Natural killer cell (primary cell): ENCODE measurements around the gene HTRA3. TPM values are rescaled to one million over a fixed set of nuclear protein-coding genes. Genes with fewer than 3 reads are reported as not detected.

Experiments
- ATAC-seq, 3 donors: fragments of 150-1000 bp in 2 of 3; fragments of 200-7000 bp in 1 of 3; cut with Tn5 transposase; 1 replicate in 1 of 3; 2 replicates in 2 of 3; pipeline ENCODE4 v1.10.0; 2021; ENCODE audit warnings: mild to moderate bottlenecking in 2 of 3, moderate library complexity in 2 of 3
- DNase-seq, 2 donors: peaks; one replicate each; pipeline versions ENCODE4 v3.0.0 to v3.0.0-alpha.2; 2013 to 2021; ENCODE audit warnings: mixed read lengths in 1 of 2
- H3K27ac ChIP-seq: one replicate; pipeline ENCODE4 v1.5.1; 2013; ENCODE audit warnings: mild to moderate bottlenecking, low read length
- H3K27me3 ChIP-seq: one replicate; pipeline ENCODE4 v1.6.1; 2013; ENCODE audit warnings: low read length; ENCODE audit not compliant: control insufficient read depth, insufficient read depth
- H3K36me3 ChIP-seq: one replicate; pipeline ENCODE4 v1.6.1; 2013; ENCODE audit warnings: low read length; ENCODE audit not compliant: control insufficient read depth, insufficient read depth
- H3K4me1 ChIP-seq: one replicate; pipeline ENCODE4 v1.6.1; 2013; ENCODE audit warnings: low read length; ENCODE audit not compliant: control insufficient read depth, insufficient read depth
- H3K4me3 ChIP-seq: one replicate; pipeline ENCODE4 v1.5.1; 2013; ENCODE audit warnings: low read length
- H3K9me3 ChIP-seq: one replicate; pipeline ENCODE4 v1.6.1; 2013; ENCODE audit warnings: low read length; ENCODE audit not compliant: control insufficient read depth, insufficient read depth
- H3K27ac Mint-ChIP-seq, 2 donors: one replicate each; pipeline ENCODE4 v1.8.0; 2022; ENCODE audit warnings: mild to moderate bottlenecking in 2 of 2, mixed read lengths in 2 of 2, moderate library complexity in 1 of 2
- H3K27me3 Mint-ChIP-seq, 2 donors: one replicate each; pipeline ENCODE4 v1.8.0; 2022; ENCODE audit warnings: low read depth in 2 of 2, mixed read lengths in 2 of 2
- H3K36me3 Mint-ChIP-seq: one replicate; pipeline ENCODE4 v1.8.0; 2022; ENCODE audit warnings: mixed read lengths
- H3K4me1 Mint-ChIP-seq, 2 donors: one replicate each; pipeline ENCODE4 v1.8.0; 2022; ENCODE audit warnings: mixed read lengths in 2 of 2
- H3K4me3 Mint-ChIP-seq: one replicate; pipeline ENCODE4 v1.8.0; 2022; ENCODE audit warnings: mild to moderate bottlenecking, moderate library complexity, mixed read lengths
- H3K9me3 Mint-ChIP-seq, 2 donors: one replicate each; pipeline ENCODE4 v1.8.0; 2022; ENCODE audit warnings: mixed read lengths in 2 of 2
- WGBS: methylation state at CpG from one replicate; pipeline ENCODE4 v1.1.7; 2013; ENCODE audit warnings: missing lambda C conversion rate; ENCODE audit not compliant: insufficient coverage; 5-methylcytosine and 5-hydroxymethylcytosine counted together
- intact Hi-C: fragments of 100-400 bp; cut with micrococcal nuclease; formaldehyde crosslinking; loops from one replicate; pipeline ENCODE4 v1.14.2; 2022
- total RNA-seq, 4 donors: library from RNA; stranded (reverse); fragments of 120-200 nt in 1 of 4; gene quantifications; one replicate each; pipeline versions ENCODE4 v1.2.3 to v1.2.4, GENCODE V29; 2013 to 2022
- TF ChIP-seq, protein P1 (sequence below): fragments of 200-600 bp; IDR thresholded peaks from one replicate; pipeline ENCODE4 v1.8.0; 2022; ENCODE audit warnings: antibody characterized with exemption

The HTRA3 gene
- total RNA-seq, 3 donors from 2014 or later (not counting 1 experiment from before 2014, with no cell fraction given), result not detected

DNA sequence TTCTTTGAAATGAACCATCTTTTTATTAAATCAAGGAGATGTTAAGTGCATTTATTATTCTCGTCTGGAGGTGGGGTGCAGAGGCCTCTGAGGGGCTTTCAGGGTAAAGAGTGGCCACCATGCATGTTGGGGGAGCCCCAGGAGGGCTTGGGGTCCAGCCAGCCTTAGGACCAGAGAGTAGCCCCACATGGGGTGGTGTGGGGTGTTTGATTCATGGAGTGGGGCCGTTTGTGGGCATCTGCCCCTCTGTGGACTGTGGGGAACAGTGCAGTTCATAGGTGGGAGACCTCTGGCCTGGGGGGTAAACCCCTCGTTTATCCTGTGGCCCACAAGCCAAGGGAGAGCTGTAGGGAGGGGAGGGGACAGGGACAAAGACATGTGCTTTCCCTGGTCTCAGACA is 26.9 kb downstream of the HTRA3 start:
- Mint-ChIP-seq H3K27me3 (peaks cover 0 to 4% of the 10 kb centered on the region in 2 donors), H3K36me3 (no peaks in the 10 kb centered on the region), H3K4me3 (no peak overlapping the region), H3K9me3 (peaks cover 5 to 7% of the 10 kb centered on the region in 2 donors), H3K4me1 (no peaks in the 10 kb centered on the region), H3K27ac (no peak overlapping the region)
- Histone ChIP-seq H3K27ac (no peak overlapping the region), H3K36me3 (no peaks in the 10 kb centered on the region), H3K9me3 (no peaks in the 10 kb centered on the region), H3K27me3 (no peaks in the 10 kb centered on the region), H3K4me3 (no peak overlapping the region), H3K4me1 (no peaks in the 10 kb centered on the region)
- TF ChIP-seq, protein P1, sequence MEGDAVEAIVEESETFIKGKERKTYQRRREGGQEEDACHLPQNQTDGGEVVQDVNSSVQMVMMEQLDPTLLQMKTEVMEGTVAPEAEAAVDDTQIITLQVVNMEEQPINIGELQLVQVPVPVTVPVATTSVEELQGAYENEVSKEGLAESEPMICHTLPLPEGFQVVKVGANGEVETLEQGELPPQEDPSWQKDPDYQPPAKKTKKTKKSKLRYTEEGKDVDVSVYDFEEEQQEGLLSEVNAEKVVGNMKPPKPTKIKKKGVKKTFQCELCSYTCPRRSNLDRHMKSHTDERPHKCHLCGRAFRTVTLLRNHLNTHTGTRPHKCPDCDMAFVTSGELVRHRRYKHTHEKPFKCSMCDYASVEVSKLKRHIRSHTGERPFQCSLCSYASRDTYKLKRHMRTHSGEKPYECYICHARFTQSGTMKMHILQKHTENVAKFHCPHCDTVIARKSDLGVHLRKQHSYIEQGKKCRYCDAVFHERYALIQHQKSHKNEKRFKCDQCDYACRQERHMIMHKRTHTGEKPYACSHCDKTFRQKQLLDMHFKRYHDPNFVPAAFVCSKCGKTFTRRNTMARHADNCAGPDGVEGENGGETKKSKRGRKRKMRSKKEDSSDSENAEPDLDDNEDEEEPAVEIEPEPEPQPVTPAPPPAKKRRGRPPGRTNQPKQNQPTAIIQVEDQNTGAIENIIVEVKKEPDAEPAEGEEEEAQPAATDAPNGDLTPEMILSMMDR, result no peak
- intact Hi-C loops, result no loop called here
- DNase-seq (no peak), ATAC-seq (no peak)
- 57% methylated on average over 3 of the region's 3 CpGs for WGBS

DNA sequence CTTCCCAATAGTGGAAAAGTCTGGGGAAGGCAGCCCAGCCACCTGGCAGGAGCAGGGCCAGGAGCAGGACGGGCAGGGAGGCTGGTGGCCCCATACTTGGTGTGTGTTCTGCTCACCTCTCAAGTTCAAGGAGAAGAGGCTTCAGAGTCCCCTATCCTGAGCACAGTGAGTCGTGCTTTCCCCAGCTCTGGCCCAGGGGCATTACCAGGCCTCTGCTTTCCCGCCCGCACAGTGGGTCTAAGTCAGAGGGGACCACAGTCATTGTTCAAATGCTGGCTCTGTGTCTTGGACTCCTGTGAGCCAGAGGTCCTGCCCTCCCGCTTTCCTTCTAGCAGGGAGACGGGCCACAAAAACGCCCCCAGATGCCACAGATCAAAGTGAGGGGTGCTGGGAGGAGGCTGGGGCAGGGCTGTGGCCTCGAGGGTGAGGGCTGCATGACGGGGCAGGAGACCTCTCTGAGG is 27.6 kb downstream of the HTRA3 start:
- Histone ChIP-seq H3K9me3 (no peaks in the 10 kb centered on the region), H3K4me3 (no peak overlapping the region), H3K27me3 (no peaks in the 10 kb centered on the region), H3K36me3 (no peaks in the 10 kb centered on the region), H3K4me1 (no peaks in the 10 kb centered on the region), H3K27ac (no peak overlapping the region)
- H3K27ac Mint-ChIP-seq, result no peak overlapping the region
- 73% methylated on average over 9 of the region's 9 CpGs for WGBS
- TF ChIP-seq, protein P1, result no peak
- DNase-seq (no peak), ATAC-seq (no peak)
- no peak overlapping the region for H3K4me3 Mint-ChIP-seq
- H3K36me3 Mint-ChIP-seq, result no peaks in the 10 kb centered on the region
- intact Hi-C loops, result no loop called here
- peaks cover 0 to 7% of the 10 kb centered on the region in 2 donors for H3K27me3 Mint-ChIP-seq
- H3K9me3 Mint-ChIP-seq, result peaks cover 5 to 7% of the 10 kb centered on the region in 2 donors
- H3K4me1 Mint-ChIP-seq, result no peaks in the 10 kb centered on the region

DNA sequence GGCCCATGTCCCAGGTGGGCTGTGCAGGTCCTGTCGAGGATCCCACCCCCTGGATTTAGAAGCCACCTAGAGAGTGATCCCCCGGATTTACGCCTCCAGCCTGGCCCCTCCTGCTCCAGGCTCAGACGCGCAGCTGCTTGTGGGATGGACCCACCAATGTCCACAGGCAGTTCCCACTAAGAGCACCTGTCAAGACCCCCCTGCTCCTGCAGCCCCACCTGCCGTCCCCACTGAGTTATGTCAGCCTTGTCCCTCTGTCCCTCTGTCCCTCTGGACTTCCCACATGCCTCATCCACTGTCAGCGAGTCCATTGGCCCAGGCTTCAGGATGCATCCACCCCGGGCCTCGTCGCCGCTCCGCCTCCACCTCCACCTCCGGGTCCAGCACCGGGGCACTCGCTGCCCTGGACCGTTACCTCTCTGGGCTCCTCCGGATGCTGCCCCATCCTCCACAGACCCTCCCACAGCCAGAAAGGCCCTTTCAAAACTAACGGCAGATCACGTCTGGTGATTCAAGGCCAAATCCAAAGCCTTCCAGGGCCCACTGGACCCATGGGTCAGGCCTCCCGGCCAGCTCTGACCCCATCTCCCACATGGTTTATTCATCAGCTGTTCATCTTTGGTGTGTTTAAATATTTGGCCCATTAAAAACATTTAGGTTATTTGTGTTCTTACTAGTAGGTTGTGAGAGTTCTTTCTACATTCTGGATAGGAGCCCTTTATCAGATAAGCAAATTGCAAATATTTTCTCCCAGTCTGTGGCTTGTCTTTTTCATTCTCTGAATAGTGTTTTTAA is 28.3 kb downstream of the HTRA3 start:
- Mint-ChIP-seq H3K36me3 (no peaks in the 10 kb centered on the region), H3K27me3 (peaks cover 4 to 7% of the 10 kb centered on the region in 2 donors), H3K4me3 (no peak overlapping the region), H3K27ac (no peak overlapping the region), H3K4me1 (no peaks in the 10 kb centered on the region), H3K9me3 (peaks cover 5 to 7% of the 10 kb centered on the region in 2 donors)
- ATAC-seq, result no peak
- no peaks in the 10 kb centered on the region for H3K27me3 ChIP-seq
- 86% methylated on average over 20 of the region's 20 CpGs for whole genome bisulfite sequencing
- TF ChIP-seq, protein P1, result no peak
- H3K4me1 ChIP-seq, result no peaks in the 10 kb centered on the region
- no peaks in the 10 kb centered on the region for H3K9me3 ChIP-seq
- DNase-seq, result no peak
- no peaks in the 10 kb centered on the region for H3K36me3 ChIP-seq
- no peak overlapping the region for H3K27ac ChIP-seq
- intact Hi-C loops, result no loop called here
- H3K4me3 ChIP-seq, result no peak overlapping the region
